ENCODE measurements around the gene ITPR1. TPM values are rescaled to one million over a fixed set of nuclear protein-coding genes. Genes with fewer than 3 reads are reported as not detected.

The ITPR1 gene
- total RNA-seq, 4 donors from 2014 or later, result 58.8 to 67.2 (median 63.1) TPM

GRCh38 chr3:4772171-4772804 is 279.1 kb downstream of the ITPR1 start:
- no peak for TF ChIP-seq CTCF (IDR thresholded peaks at IDR 0.05; ENCODE audit: low read depth)

GRCh38 chr3:4772858-4773257 is 279.7 kb downstream of the ITPR1 start:
- no peak for TF ChIP-seq CTCF (IDR thresholded peaks at IDR 0.05; ENCODE audit: low read depth)

GRCh38 chr3:4773583-4773982 is 280.4 kb downstream of the ITPR1 start:
- no peak for TF ChIP-seq CTCF (IDR thresholded peaks at IDR 0.05; ENCODE audit: low read depth)

GRCh38 chr3:4774531-4774930 is 281.4 kb downstream of the ITPR1 start:
- no peak for TF ChIP-seq CTCF (IDR thresholded peaks at IDR 0.05; ENCODE audit: low read depth)

- no peak for TF ChIP-seq CTCF (IDR thresholded peaks at IDR 0.05; ENCODE audit: low read depth)
Measured at GRCh38 chr3:4776399-4776979, 283.3 kb downstream of the ITPR1 start.

- no peak for TF ChIP-seq CTCF (IDR thresholded peaks at IDR 0.05; ENCODE audit: low read depth)
Measured at GRCh38 chr3:4776980-4777581, 283.9 kb downstream of the ITPR1 start.

GRCh38 chr3:4778119-4778518 is 285.0 kb downstream of the ITPR1 start:
- no peak for TF ChIP-seq CTCF (IDR thresholded peaks at IDR 0.05; ENCODE audit: low read depth)

Data from subcutaneous adipose tissue (tissue), 4 donors.